GM18858 (cell line): Measurements from ENCODE around the gene SLC7A8.

Source experiments
- ATAC-seq: cut with Tn5 transposase; IDR thresholded peaks from one replicate; pipeline ENCODE4 v1.9.1; 2021; ENCODE audit not compliant: unreplicated experiment

Gene SLC7A8

GRCh38 chr14:23097786-23098185 is 85.7 kb downstream of the SLC7A8 start:
- ATAC-seq, result no peak

DNA sequence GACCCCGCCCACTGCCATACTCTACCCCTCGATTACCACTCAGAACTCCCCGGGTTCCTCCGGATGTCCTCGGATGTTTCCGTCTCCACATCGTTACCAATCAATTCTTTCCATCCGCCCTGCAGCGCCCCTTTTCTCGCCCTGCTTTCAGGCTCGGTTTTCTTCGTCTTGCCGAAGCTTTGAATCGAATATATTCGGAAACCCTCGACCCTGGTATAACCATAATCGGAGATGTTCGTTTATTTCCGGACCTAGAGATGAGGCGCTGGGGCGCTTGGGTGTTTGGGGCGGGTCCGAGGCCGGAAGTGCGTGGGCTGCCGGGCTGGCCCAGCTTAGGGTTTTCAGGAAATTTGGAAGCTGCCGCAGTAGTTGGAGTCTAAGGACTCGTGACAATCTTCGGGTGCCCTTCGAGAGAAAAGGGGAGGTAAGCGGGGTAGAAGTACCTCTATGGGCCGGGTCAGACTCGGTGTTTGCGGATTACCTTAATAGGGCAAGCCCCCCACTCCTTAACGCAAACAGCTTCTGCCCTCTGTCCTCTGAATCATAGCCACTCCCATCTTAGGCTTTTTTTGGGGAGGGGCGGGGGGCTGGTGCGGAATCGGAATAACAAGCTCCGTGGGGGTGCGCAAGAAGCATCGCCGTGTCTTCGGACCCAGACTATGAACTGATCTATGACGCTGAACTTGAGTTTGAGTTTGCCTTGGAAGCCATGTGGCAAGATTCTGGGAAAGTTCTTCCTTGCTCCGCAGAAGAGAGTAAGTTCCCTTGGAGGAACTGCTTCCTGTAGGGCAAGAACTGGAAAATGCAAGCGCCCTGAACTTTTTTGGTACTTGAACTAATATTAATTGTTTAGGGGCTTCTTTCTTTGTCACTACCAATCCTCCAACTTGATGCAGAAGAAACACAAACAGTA is 88.0 kb downstream of the SLC7A8 start, which contains the start of gene C14orf119:
Gene C14orf119 (plus strand): TSS at position 310 of the 913 bp plus-strand sequence. CDS start 2,154 bp downstream, outside the sequence.
- peak; percentile 83 for ATAC-seq

DNA sequence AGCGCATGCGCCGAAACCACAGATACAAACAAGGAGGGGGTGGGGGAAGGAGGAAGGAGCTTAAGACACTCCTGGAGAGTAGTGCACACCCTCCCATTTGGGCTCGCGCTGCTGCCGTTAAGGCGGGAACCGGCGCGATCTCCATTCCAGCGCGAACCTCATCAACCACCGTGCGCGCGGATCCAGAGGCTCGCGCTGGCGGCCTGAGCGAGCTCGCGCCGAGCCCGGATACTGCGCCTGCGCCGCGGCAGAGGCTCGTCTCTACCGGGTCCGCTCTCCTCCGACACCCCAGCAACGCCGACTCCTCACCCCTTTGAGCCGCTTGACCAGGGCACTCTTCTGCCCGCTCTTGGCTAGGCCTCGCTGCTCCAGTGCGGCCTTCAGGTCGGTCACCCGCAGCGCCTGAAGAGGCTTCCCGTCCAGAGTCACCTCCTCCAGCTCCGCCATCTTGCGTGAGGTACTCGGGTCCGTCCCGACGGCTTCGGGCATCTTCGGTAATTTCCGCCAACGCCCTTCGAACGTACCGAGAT is 88.7 kb downstream of the SLC7A8 start, which contains the start of gene ACIN1:
Gene ACIN1 (minus strand): TSS at position 471 of the 530 bp plus-strand sequence. CDS start 24 bp downstream, at position 447.
- ATAC-seq, result peak; percentile 12

DNA sequence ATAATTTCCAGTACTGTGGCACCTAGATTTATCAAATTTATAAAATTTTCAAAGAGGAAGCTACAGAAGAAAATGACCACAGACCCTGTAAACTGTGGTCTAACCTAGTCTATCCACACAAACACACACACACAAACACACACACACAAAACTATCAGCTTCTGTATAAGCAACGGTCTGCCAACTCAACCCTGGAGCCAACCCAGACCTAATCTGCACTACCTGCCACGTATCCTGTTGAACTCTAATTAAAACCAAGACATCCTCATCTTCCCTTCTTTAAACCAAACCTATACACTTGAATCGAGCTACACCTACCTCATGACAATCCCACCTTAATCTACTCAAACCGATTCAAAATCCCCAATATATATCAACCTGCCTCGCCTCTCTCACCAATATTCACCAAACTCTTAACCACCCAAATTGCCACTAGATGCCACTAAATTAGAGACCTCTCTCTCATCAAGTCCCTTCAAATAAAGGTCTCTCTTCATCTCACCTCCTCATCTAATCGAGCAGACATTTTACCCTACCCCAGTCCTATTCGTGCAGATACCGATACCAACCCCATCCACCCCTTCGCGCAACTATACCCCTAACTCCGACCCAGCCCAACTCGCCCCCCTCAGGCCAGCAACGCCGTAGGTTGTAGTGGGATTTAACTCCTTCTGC is 89.3 kb downstream of the SLC7A8 start:
- ATAC-seq, result no peak

- no peak for ATAC-seq
Observed at GRCh38 chr14:23093526-23093925, 89.9 kb downstream of the SLC7A8 start.

DNA sequence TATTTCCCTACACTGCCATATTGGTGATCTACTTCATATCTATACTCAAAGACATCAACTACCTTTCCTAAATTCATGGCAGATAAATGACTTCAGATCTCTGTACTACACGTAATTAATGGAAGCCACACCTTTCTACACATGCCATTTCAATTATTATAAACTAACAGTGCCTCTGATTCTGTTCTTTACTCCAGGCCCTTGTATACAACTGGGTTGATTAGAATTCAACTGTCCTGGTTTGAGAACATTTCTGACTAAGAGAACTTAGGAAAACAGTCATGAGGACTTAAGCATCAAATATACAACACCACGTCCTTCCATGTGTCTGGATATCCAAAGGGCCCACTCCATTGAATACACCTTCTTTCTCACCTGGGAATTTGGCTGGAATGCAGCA is 90.4 kb downstream of the SLC7A8 start:
- ATAC-seq, result no peak

DNA sequence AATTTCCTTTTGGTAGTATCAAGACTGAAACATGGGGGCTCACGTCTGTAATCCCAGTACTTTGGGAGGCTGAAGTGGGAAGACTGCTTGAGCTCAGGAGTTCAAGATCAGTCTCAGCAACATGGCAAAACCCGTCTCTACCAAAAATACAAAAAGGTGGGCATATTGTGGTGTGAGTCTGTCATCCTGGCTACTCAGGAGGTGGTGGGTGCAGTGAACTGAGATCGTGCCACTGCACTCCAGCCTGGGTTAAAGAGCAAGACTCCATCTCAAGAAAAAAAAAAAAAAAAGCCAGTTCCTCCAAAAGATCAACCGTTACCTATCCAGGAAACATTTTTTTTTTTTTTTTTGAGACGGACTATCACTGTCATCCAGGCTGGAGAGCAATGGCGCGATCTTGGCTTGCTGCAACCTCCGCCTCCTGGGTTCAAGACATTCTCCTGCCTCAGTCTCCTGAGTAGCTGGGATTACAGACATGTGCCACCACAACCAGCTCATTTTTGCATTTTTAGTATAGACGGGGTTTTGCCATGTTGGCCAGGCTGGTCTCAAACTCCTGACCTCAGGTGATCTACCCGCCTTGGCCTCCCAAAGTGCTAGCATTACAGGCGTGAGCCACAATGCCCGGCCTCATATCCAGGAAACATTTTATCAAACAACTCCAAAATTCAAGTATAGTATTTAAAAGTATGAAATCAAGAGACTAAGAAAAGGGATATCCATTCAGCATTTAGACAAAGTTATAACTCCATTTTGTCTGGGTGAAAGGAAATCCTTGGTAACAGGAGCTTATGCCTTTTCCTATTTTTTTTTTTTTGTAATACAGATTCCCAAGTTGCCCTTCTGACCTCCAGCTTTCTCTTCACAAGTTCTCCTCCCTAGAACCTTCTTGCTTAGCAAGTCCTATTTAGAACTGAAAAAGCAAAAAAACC is 91.9 kb downstream of the SLC7A8 start:
- ATAC-seq, result no peak

- no peak for ATAC-seq
Observed at GRCh38 chr14:23090254-23090636, 93.2 kb downstream of the SLC7A8 start.

GRCh38 chr14:23089498-23090253 is 93.8 kb downstream of the SLC7A8 start:
- ATAC-seq, result no peak

GRCh38 chr14:23086565-23086964 is 96.9 kb downstream of the SLC7A8 start:
- no peak for ATAC-seq

DNA sequence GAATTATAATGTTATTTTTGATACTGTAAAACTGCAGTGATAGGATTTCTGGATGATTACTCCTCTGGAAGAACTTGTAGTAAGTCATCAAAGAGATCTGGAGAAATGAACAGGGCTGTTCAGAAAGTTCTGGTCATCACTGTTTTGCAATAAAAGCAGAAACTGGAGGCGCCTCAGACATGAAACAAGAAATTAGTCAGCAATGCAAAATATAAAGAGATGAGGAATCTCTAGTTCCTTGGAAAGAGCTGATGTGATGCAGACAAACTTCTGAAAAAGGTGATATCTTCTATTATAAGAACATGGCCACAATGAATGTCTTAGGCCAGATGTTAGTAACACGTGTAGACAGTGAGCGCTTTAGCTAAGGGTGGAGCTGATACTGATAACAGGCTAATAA is 98.0 kb downstream of the SLC7A8 start:
- ATAC-seq, result no peak

DNA sequence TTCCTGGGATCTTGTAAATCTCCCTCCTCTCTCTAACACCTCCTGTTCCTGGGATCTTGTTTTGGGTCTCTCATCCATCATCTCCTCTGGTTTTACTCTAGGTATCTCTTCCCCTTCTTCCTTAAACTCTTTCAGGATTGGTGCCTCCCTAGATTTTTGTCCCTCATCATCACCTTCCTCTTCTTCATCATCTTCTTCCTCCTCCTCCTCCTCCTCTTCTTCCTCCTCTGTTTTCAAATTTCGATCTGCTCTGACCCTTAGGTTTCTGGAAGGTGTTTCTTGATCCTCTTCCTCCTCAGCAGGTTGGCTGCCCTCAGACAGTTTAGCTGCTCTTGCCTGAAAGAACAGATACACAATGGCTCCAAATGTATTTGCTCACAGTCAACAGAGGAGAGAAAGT is 103.0 kb downstream of the SLC7A8 start:
- no peak for ATAC-seq

- no peak for ATAC-seq
Observed at GRCh38 chr14:23079716-23080115, 103.7 kb downstream of the SLC7A8 start.

- no peak for ATAC-seq
Observed at GRCh38 chr14:23078692-23079116, 104.8 kb downstream of the SLC7A8 start.

- ATAC-seq, result no peak
Observed at GRCh38 chr14:23077962-23078361, 105.5 kb downstream of the SLC7A8 start.

GRCh38 chr14:23076785-23077408 is 106.6 kb downstream of the SLC7A8 start:
- ATAC-seq, result no peak
